ENCODE measurements around the gene RAB9A. TPM values are rescaled to one million over a fixed set of nuclear protein-coding genes. Genes with fewer than 3 reads are reported as not detected.

The RAB9A gene
- total RNA-seq, 6 donors from 2014 or later = 12.6 to 38.4 (median 29.1) TPM

- H3K27me3 ChIP-seq = no peaks in the 10 kb centered on the region
- DNase-seq (no peak), ATAC-seq (ENCODE audit: low FRiP score in 2 of 2) (no peak)
- WGBS, 2 donors = 64 to 83% methylated on average over 5 of the region's 5 CpGs
- H3K27ac ChIP-seq = no peak overlapping the region
- H3K4me3 ChIP-seq = no peak overlapping the region
- H3K4me1 ChIP-seq = peaks cover 0 to 8% (median 2%) of the 10 kb centered on the region in 4 donors
- H3K36me3 ChIP-seq = no peaks in the 10 kb centered on the region
- no peak for TF ChIP-seq EP300 (IDR thresholded peaks at IDR 0.05)
- H3K9me3 ChIP-seq = no peaks in the 10 kb centered on the region
Measured at GRCh38 chrX:13649838-13650237, 39.1 kb upstream of the RAB9A start.

GRCh38 chrX:13650318-13650717 lies 38.6 kb upstream of the RAB9A start:
- DNase-seq (no peak), ATAC-seq (ENCODE audit: low FRiP score in 2 of 2) (no peak)
- Histone ChIP-seq H3K36me3 (no peaks in the 10 kb centered on the region), H3K27ac (no peak overlapping the region), H3K9me3 (no peaks in the 10 kb centered on the region), H3K4me1 (peaks cover 0 to 8% (median 2%) of the 10 kb centered on the region in 4 donors), H3K27me3 (no peaks in the 10 kb centered on the region), H3K4me3 (no peak overlapping the region)
- no peak for TF ChIP-seq EP300 (IDR thresholded peaks at IDR 0.05)
- TF ChIP-seq CTCF (IDR thresholded peaks at IDR 0.05) = no peak
- TF ChIP-seq POLR2A (IDR thresholded peaks at IDR 0.05) = no peak
- no peak for TF ChIP-seq POLR2AphosphoS5 (IDR thresholded peaks at IDR 0.05)
- WGBS, 2 donors = 79 to 100% methylated on average over 1 of the region's 1 CpG

- H3K36me3 ChIP-seq = no peaks in the 10 kb centered on the region
- peaks cover 0 to 8% (median 2%) of the 10 kb centered on the region in 4 donors for H3K4me1 ChIP-seq
- 50 to 74% methylated on average over 3 of the region's 3 CpGs for WGBS, 2 donors
- TF ChIP-seq EP300 (IDR thresholded peaks at IDR 0.05) = no peak
- no peak for TF ChIP-seq CTCF (IDR thresholded peaks at IDR 0.05)
- no peak for TF ChIP-seq POLR2A (IDR thresholded peaks at IDR 0.05)
- no peak for TF ChIP-seq POLR2AphosphoS5 (IDR thresholded peaks at IDR 0.05)
- ATAC-seq (ENCODE audit: low FRiP score in 2 of 2) = no peak
- H3K27me3 ChIP-seq = no peaks in the 10 kb centered on the region
- no peak overlapping the region for H3K4me3 ChIP-seq
- H3K9me3 ChIP-seq = no peaks in the 10 kb centered on the region
- no peak overlapping the region for H3K27ac ChIP-seq
- DNase-seq = no peak
Measured at GRCh38 chrX:13651150-13651549, 37.8 kb upstream of the RAB9A start.

- H3K4me3 ChIP-seq = peak overlapping the region in 3 of 4 donors; percentile 60 to 61 (median 61)
- TF ChIP-seq CTCF (IDR thresholded peaks at IDR 0.05) (no peak), POLR2AphosphoS5 (IDR thresholded peaks at IDR 0.05) (no peak), EP300 (IDR thresholded peaks at IDR 0.05) (no peak), POLR2A (IDR thresholded peaks at IDR 0.05) (no peak)
- DNase-seq (no peak), ATAC-seq (ENCODE audit: low FRiP score in 2 of 2) (peak in 1 of 2 donors; percentile 5)
- no peaks in the 10 kb centered on the region for H3K27me3 ChIP-seq
- H3K4me1 ChIP-seq = peaks cover 0 to 8% (median 2%) of the 10 kb centered on the region in 4 donors
- H3K27ac ChIP-seq = peak overlapping the region; percentile 68 to 97 (median 94)
- WGBS, 2 donors = 36 to 43% methylated on average over 6 to 7 of the region's 7 CpGs
- H3K36me3 ChIP-seq = no peaks in the 10 kb centered on the region
- H3K9me3 ChIP-seq = no peaks in the 10 kb centered on the region
Measured at GRCh38 chrX:13652287-13652793, 36.6 kb upstream of the RAB9A start.

GRCh38 chrX:13652850-13653693 lies 35.9 kb upstream of the RAB9A start, which contains the start of gene TCEANC:
Gene TCEANC, plus strand, starts transcription at chrX:13653141. Its CDS starts 9,368 bp downstream, at chrX:13662509.
- Histone ChIP-seq H3K4me1 (peaks cover 0 to 8% (median 2%) of the 10 kb centered on the region in 4 donors), H3K9me3 (no peaks in the 10 kb centered on the region), H3K27ac (peak within 1 kb of the TSS; percentile 93 to 97 (median 94)), H3K27me3 (no peaks in the 10 kb centered on the region), H3K4me3 (peak within 1 kb of the TSS; percentile 21 to 61 (median 60)), H3K36me3 (no peaks in the 10 kb centered on the region)
- TF ChIP-seq CTCF (IDR thresholded peaks at IDR 0.05) (peak in 1 of 6 experiments; percentile 13), EP300 (IDR thresholded peaks at IDR 0.05) (no peak), POLR2AphosphoS5 (IDR thresholded peaks at IDR 0.05) (peak; percentile 79 to 87), POLR2A (IDR thresholded peaks at IDR 0.05) (peak in 3 of 4 donors; percentile 71 to 86 (median 74))
- peak; percentile 97 to 98 for DNase-seq
- WGBS, 2 donors = 0 to 6% methylated on average over 4 to 25 of the region's 54 CpGs
- peak; percentile 99 for ATAC-seq (ENCODE audit: low FRiP score in 2 of 2)
